Measurements from ENCODE around the gene KAZN.

KAZN gene

GRCh38 chr1:14840374-14840773 is 241.9 kb downstream of the KAZN start:
- DNase-seq, result no peak

GRCh38 chr1:14841456-14841855 is 243.0 kb downstream of the KAZN start:
- no peak for DNase-seq

- no peak for DNase-seq
Observed at GRCh38 chr1:14841951-14842350, 243.5 kb downstream of the KAZN start.

- no peak for DNase-seq
Observed at GRCh38 chr1:14842361-14842760, 243.9 kb downstream of the KAZN start.

- DNase-seq, result no peak
Observed at GRCh38 chr1:14842891-14843290, 244.4 kb downstream of the KAZN start.

GRCh38 chr1:14843525-14843924 is 245.0 kb downstream of the KAZN start:
- no peak for DNase-seq

- DNase-seq, result no peak
Observed at GRCh38 chr1:14844356-14844755, 245.9 kb downstream of the KAZN start.

GRCh38 chr1:14844923-14845617 is 246.6 kb downstream of the KAZN start:
- no peak for DNase-seq

- no peak for DNase-seq
Observed at GRCh38 chr1:14845851-14846250, 247.4 kb downstream of the KAZN start.

- no peak for DNase-seq
Observed at GRCh38 chr1:14846688-14847087, 248.2 kb downstream of the KAZN start.

- no peak for DNase-seq
Observed at GRCh38 chr1:14848203-14848602, 249.7 kb downstream of the KAZN start.

- no peak for DNase-seq
Observed at GRCh38 chr1:14848625-14849024, 250.1 kb downstream of the KAZN start.

GRCh38 chr1:14849038-14849437 is 250.6 kb downstream of the KAZN start:
- DNase-seq, result no peak

- DNase-seq, result no peak
Observed at GRCh38 chr1:14850563-14850962, 252.1 kb downstream of the KAZN start.

- DNase-seq, result no peak
Observed at GRCh38 chr1:14851760-14852159, 253.3 kb downstream of the KAZN start.

- no peak for DNase-seq
Observed at GRCh38 chr1:14852291-14852690, 253.8 kb downstream of the KAZN start.

- no peak for DNase-seq
Observed at GRCh38 chr1:14853518-14853917, 255.0 kb downstream of the KAZN start.

- no peak for DNase-seq
Observed at GRCh38 chr1:14855268-14855667, 256.8 kb downstream of the KAZN start.

- no peak for DNase-seq
Observed at GRCh38 chr1:14855801-14856200, 257.3 kb downstream of the KAZN start.

GRCh38 chr1:14857436-14858195 is 259.1 kb downstream of the KAZN start:
- no peak for DNase-seq

- DNase-seq, result no peak
Observed at GRCh38 chr1:14862114-14862771, 263.8 kb downstream of the KAZN start.

- no peak for DNase-seq
Observed at GRCh38 chr1:14865106-14865505, 266.6 kb downstream of the KAZN start.

GRCh38 chr1:14866911-14867612 is 268.6 kb downstream of the KAZN start:
- DNase-seq, result no peak

Measured in CD4-positive, alpha-beta T cell treated with Interleukin-4 for 1 hour (primary cell).